Stimulated activated naive CD8-positive, alpha-beta T cell treated with anti-CD3 and anti-CD28 coated beads, Interleukin-15, amount 100 ng/mL, for 72 hours (primary cell): ENCODE measurements around the gene IARS2.
A peak's percentile ranks its signal among the peaks of the same experiment; 100 is the strongest.

Experiments
- ATAC-seq: fragments of 150-1000 bp; cut with Tn5 transposase; 2 replicates; pipeline ENCODE4 v1.10.0; 2021; ENCODE audit warnings: mild to moderate bottlenecking, moderate library complexity
- DNase-seq, 2 donors: peaks; one replicate each; pipeline ENCODE4 v3.0.0; 2021 to 2022
- H3K27ac Mint-ChIP-seq, 2 donors: one replicate each; pipeline ENCODE4 v1.8.0; 2022; ENCODE audit warnings: mild to moderate bottlenecking in 2 of 2, mixed read lengths in 2 of 2, moderate library complexity in 2 of 2
- H3K27me3 Mint-ChIP-seq: one replicate; pipeline ENCODE4 v1.8.0; 2022; ENCODE audit warnings: mixed read lengths
- H3K4me1 Mint-ChIP-seq: one replicate; pipeline ENCODE4 v1.8.0; 2022; ENCODE audit warnings: mild to moderate bottlenecking, mixed read lengths
- H3K4me3 Mint-ChIP-seq, 2 donors: one replicate each; pipeline ENCODE4 v1.8.0; 2022; ENCODE audit warnings: mild to moderate bottlenecking in 2 of 2, mixed read lengths in 2 of 2, moderate library complexity in 1 of 2
- H3K9me3 Mint-ChIP-seq, 2 donors: one replicate each; pipeline ENCODE4 v1.8.0; 2022; ENCODE audit warnings: mixed read lengths in 2 of 2

The IARS2 gene

DNA sequence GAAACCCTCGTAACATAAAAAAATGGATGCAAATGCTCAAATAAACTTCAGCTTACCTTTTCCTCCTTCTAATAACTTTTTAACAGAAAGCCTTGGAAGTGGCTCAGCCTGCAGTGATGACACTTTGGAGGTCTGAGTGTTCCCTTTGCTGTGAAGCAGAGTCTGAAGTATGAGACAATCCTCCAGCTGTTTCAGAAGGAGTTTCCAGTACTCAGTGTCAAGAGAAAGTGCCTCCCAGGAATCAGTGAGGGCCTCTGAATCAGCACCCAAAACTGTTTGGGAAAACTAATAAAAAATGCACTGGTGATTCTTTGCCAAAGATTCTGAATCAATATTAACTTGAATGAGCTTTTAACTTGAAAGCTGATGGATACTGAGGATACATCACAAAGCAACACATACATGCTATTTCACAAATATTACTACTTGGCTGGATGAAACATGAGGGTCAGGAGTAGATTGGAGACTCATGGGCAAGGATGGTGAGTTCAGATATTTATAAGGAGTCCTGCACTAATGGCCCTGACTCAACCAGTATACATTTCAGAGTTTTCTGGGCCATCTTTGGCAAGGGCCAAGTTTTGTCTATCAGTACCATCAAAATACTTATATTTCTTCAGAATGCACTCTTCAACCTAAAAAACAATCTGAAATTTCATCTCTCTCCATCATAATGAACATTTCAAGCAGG, 77.0 kb downstream of the IARS2 start:
- Mint-ChIP-seq H3K27me3 (no peaks in the 10 kb centered on the region), H3K4me1 (no peaks in the 10 kb centered on the region), H3K9me3 (no peaks in the 10 kb centered on the region), H3K27ac (no peak overlapping the region), H3K4me3 (no peak overlapping the region)
- DNase-seq (no peak), ATAC-seq (no peak)

DNA sequence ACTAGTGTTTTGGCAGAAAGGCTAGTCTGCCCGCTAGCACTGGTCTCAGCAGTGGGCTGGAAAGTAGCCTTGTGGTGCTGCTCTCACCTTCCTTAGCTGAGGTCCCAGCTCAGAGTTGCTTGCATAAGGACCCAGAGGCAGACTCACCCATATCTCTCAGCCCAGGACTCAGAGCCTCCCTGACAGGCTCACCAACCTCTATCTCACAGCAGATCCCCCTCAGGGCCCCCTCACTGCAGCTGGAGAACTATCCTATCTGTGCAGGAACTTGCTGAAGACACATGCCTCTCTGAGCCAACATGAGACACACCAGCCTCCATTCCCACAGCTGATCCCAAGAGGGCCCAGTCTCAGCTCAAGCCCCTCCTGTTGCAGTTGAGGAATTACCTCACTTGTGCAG, 82.6 kb downstream of the IARS2 start:
- Mint-ChIP-seq H3K27me3 (no peaks in the 10 kb centered on the region), H3K4me1 (no peaks in the 10 kb centered on the region), H3K27ac (peak overlapping the region in 1 of 2 donors; percentile 23), H3K4me3 (no peak overlapping the region), H3K9me3 (no peaks in the 10 kb centered on the region)
- ATAC-seq (no peak), DNase-seq (no peak)

DNA sequence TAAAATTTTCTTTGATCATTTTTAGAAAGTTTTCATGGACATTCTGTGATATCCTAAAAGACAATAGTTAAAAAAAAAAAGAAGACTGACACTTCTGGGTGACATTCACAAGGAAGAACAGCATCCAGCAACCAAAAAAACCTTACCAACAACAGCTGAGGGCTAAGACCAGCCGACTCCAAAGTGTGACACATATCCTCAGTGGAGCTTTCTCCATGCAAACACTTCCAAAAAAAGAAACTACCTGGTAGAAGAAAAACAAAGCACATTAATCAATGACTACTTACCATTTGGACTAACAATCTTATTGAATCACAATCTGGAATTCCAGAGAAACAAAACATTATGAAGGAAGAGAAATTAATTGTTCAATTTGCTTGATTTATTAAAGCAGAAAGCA, 88.2 kb downstream of the IARS2 start:
- Mint-ChIP-seq H3K9me3 (no peaks in the 10 kb centered on the region), H3K27ac (peak overlapping the region in 1 of 2 donors; percentile 43), H3K4me1 (no peaks in the 10 kb centered on the region), H3K27me3 (no peaks in the 10 kb centered on the region), H3K4me3 (no peak overlapping the region)
- ATAC-seq (no peak), DNase-seq (no peak)

DNA sequence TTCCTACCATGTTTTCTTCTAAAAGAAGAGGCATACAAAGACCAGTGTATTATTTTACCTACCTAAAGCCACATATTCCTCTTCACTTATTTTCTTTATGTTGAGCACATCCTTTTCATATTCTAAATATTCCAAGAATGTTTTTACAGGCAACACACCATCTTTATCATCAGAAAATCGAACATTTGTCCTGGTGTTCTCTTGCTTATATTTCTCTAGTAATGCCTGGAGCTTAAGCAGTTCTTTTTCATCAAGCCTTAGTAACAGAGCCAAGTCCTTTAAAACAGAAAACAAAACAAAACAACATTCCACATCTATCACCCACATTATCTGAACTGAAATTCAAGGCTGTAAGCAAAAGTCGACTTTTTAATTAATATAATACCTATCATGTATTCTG, 88.7 kb downstream of the IARS2 start:
- Mint-ChIP-seq H3K4me3 (no peak overlapping the region), H3K4me1 (no peaks in the 10 kb centered on the region), H3K9me3 (no peaks in the 10 kb centered on the region), H3K27me3 (no peaks in the 10 kb centered on the region), H3K27ac (no peak overlapping the region)
- DNase-seq (no peak), ATAC-seq (no peak)

DNA sequence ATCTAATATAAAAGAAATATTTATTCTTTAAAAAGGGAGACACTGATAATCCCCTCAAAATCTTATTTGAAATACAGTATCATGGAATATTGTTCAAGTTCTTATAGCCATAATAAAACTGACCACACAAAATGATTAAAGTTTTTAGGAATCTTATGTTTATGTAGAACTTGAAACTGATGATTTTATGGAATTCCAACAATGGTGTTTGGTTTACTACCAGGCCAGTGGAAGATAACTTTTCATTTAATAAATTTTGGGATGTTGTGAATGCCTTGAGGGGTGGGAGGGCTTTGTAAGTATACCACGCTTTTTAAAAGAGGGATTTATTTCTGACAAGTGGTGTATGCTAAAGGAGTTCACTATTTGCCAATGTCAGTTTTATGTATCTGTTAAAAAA, 90.6 kb downstream of the IARS2 start:
- Mint-ChIP-seq H3K4me3 (no peak overlapping the region), H3K27me3 (no peaks in the 10 kb centered on the region), H3K27ac (no peak overlapping the region), H3K4me1 (no peaks in the 10 kb centered on the region), H3K9me3 (no peaks in the 10 kb centered on the region)
- ATAC-seq (no peak), DNase-seq (no peak)

DNA sequence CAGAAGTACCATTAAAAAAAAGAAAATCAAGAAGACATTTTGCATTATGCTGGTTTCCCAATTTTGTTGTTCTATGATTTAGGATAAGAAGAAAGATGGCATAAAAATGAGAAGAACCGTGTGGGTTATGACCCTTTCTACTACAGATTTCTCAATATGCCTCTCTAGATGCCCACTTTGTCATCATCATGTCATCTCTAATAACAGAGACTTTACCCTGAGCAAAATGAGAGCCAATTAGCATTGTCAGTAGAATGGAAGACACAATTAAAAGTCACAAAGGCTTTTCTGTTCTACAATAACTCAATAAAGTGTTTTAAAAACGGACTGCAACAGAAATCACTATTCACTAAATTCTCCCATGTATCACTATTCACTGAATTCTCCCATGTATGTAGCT, 92.8 kb downstream of the IARS2 start:
- no peaks in the 10 kb centered on the region for H3K27me3 Mint-ChIP-seq
- no peaks in the 10 kb centered on the region for H3K9me3 Mint-ChIP-seq
- H3K4me1 Mint-ChIP-seq, result no peaks in the 10 kb centered on the region
- ATAC-seq (no peak), DNase-seq (no peak)
- peak overlapping the region in 1 of 2 donors; percentile 52 for H3K27ac Mint-ChIP-seq
- H3K4me3 Mint-ChIP-seq, result no peak overlapping the region

DNA sequence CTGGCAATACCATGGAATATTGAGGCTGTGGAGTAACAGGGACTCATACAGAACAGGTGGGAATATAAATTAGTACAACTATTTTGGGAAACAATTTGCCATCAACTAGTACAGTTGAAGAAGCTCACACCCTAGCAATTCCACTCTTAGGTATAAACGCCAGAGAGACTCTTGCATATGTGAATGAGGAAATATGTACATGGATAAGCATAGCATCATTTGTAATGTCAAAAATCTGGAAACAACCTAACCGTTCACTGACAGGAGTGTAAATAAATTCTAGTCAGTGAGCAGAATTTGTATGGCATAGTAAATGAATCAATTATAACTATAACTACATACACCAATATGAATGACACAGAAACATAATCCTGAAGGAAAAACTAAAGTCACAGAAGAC, 94.6 kb downstream of the IARS2 start:
- DNase-seq, result no peak
- Mint-ChIP-seq H3K4me1 (no peaks in the 10 kb centered on the region), H3K27me3 (no peaks in the 10 kb centered on the region), H3K9me3 (no peaks in the 10 kb centered on the region), H3K4me3 (no peak overlapping the region), H3K27ac (no peak overlapping the region)
- ATAC-seq, result no peak

DNA sequence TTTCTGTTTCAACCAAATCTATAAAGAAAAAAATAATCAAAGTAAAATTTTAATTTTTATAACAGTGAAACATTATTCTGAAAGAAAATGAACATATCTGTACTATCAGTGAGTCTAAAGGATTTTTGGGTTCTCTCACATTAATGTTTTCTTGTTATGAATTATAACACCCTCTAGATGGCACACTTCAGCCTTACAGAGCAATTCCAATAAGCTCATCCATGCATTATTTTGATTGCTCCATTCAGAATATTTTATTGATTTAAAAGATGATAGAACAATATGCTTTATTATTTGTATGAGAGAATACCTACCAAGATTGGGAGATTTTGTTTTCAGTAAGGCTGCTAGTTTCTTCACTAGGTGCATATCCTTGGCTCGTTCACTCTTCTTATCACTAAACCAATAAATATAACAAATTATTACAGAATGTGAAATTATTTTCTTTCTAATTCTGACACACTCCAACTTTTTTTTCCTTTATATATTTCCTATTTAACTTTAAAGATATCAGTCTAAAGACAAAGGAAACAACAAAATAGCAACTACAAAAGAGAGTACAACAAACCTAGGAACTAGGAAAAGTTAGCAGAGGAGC, 95.9 kb downstream of the IARS2 start:
- H3K4me3 Mint-ChIP-seq, result no peak overlapping the region
- H3K27me3 Mint-ChIP-seq, result no peaks in the 10 kb centered on the region
- ATAC-seq (no peak), DNase-seq (no peak)
- no peaks in the 10 kb centered on the region for H3K4me1 Mint-ChIP-seq
- no peaks in the 10 kb centered on the region for H3K9me3 Mint-ChIP-seq
- H3K27ac Mint-ChIP-seq, result no peak overlapping the region

DNA sequence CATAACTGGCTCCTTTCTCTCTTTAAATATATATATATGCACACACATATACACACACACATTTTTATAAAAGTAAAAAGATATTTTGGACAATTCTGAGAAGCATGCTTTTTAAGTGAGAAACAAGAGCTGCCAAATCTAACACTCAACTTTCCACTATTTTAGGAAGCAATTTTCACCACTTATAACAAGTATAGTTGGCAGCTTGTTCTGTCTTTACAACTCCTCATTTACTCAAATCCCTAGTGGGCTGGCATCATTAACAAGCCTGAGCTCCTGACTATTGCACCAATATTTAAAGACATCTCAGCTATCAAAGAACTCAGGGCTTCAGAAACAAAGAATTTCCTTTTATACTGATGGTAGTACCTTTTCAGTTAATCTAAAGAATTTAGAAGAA, 101.8 kb downstream of the IARS2 start:
- DNase-seq, result no peak
- ATAC-seq, result no peak
- H3K27me3 Mint-ChIP-seq, result no peaks in the 10 kb centered on the region
- H3K27ac Mint-ChIP-seq, result no peak overlapping the region
- H3K9me3 Mint-ChIP-seq, result no peaks in the 10 kb centered on the region
- H3K4me3 Mint-ChIP-seq, result no peak overlapping the region
- no peaks in the 10 kb centered on the region for H3K4me1 Mint-ChIP-seq
